HG02798 (cell line): Measurements from ENCODE around the gene HIRA.

Source experiments
- ATAC-seq: cut with Tn5 transposase; IDR thresholded peaks from one replicate; pipeline ENCODE4 v1.9.1; 2021; ENCODE audit warnings: mild to moderate bottlenecking; ENCODE audit not compliant: unreplicated experiment, poor library complexity

The HIRA gene

GRCh38 chr22:19412923-19413322, 18.6 kb downstream of the HIRA start:
- no peak for ATAC-seq

DNA sequence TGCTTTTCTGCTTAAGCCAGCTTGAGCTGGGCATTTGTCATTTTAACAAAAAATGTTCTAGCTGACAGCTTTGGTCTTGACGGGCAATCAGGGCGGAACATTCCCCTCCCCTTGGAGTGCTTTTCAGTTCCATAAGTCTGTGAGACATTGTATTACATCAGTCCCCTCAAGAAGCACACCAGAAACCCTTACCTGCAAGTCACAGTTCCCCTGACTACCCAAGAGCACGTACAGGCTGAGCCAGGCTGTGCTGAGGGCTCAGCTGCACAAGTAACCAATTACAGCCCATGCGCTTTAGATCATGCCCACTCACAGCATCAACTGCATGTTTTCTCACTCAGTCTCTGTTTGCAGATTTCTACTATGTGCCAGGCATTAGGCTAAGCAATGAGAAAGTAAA, 19.1 kb downstream of the HIRA start:
- ATAC-seq: no peak

DNA sequence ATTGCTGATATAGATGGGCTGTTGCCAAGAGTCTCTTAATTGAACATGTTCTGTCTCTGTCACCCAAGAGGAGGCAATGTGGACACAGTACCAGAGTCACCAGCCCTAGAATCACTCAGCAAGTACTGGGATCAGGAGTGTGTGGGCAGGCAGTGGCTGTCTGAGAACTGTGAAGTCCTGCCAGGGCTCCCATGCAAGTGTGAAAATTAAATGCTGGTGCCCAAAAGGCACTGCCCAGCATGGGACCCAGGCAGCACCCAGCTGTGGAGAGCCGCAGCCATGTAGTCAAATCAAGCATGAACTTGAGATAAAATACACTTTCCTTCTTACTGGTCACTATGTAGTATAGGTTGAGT, 19.9 kb downstream of the HIRA start:
- ATAC-seq: no peak

GRCh38 chr22:19410941-19411689, 20.4 kb downstream of the HIRA start:
- no peak for ATAC-seq

DNA sequence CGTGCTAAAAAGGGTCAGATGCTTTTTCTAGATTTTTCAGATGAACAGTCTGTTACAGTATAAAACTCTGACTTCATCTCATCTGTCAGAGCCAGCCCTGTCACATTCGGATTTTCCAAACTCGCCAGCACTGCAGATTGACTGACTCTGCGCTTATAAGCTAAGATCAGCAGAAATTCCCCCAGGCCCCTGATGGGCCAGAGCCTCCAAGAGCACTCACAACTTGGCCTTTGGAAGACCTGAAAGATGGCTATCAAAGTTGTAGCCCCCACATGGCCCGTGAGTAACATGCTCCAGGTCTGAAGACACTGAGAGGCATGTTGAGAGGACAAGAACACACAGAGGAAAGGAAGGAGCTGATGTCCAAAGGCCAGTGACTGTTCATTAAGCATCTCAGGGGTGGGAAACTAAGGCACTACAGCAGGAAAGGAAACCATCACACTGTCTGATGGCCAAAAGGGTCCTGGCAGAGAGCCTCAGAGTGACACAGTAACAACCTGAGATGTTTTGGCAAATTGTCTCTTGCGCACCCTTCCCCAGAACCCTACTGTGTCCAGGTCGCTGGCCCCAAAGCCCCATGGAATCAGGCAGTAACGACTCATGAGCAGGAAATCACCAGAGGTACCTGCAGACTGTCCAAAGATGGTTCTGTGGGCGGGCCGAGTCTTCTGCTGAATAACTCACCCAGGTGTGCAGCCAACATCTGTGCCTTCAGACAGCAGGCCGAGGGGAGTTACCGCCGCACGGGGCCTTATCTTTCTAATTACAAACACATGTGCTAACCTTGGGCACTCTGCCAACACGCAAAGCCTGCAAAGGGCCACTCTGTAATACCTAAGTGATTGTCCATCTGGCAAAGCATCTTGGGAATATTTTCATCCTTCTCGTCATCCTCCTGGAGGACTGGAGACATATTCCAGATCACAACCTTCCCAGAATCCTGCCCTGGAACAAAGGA, 23.6 kb downstream of the HIRA start:
- ATAC-seq: no peak

GRCh38 chr22:19406846-19407245, 24.7 kb downstream of the HIRA start:
- ATAC-seq: no peak

GRCh38 chr22:19406281-19406811, 25.2 kb downstream of the HIRA start:
- ATAC-seq: no peak

- no peak for ATAC-seq
Observed at GRCh38 chr22:19405652-19406051, 25.9 kb downstream of the HIRA start.

DNA sequence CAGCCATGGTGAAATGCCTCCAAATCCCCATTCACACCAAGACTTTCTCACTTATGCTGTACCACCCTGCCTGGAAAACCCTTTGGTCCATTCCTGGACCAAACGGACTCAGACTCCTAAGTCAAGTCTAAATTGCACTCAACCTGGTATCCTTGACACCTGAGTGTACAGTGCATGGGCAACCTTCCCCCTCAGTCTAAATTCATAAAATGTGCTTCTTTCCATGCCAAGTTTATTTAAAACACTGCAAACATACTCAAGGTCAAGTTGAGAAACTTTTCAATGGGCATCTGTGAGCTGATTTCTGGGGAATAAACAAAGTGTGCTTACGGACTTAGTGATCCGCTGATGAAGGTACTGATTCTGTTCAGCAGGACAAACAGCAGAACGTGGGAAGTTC, 26.4 kb downstream of the HIRA start:
- no peak for ATAC-seq

- ATAC-seq: no peak
Observed at GRCh38 chr22:19404676-19405075, 26.9 kb downstream of the HIRA start.

GRCh38 chr22:19402642-19403191, 28.8 kb downstream of the HIRA start:
- ATAC-seq: no peak

- no peak for ATAC-seq
Observed at GRCh38 chr22:19401483-19401882, 30.1 kb downstream of the HIRA start.

DNA sequence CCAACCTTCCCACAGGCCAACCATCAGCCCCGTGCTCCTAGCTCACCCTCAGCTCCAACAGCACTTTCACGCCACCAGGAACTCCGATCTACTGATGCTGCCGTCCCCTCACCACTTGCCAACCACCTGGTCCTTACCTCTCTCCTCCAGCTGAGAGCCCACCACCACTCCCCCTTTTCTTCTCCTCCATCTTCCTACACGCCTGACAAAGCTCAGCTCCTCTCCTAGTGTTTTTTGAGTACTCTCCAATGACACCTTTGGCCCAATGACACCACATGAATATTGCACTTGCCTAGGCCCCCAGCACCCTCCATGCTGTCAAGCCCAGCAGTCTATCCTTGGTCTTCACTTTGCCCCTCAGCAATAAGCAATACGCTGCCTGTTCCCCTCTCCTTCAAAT, 30.7 kb downstream of the HIRA start:
- no peak for ATAC-seq

GRCh38 chr22:19398652-19399051, 32.9 kb downstream of the HIRA start:
- no peak for ATAC-seq

GRCh38 chr22:19398206-19398605, 33.3 kb downstream of the HIRA start:
- no peak for ATAC-seq

DNA sequence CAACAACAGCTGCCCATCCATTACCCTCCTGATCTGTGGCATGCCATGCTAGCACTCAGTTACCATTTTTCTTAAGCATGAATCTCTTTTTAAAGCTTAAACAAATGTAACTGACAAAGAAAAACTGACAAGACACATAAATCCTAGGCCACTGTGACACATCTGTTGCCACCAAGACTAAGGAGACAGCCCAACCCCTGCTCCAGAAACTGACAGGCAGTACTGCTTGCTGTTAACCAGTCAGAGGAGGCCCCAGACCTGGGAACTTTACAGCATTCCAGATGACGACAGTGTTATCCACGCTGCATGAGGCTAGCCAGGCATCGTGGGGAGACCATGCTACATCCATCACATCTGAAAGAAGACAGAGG, 33.8 kb downstream of the HIRA start:
- no peak for ATAC-seq

DNA sequence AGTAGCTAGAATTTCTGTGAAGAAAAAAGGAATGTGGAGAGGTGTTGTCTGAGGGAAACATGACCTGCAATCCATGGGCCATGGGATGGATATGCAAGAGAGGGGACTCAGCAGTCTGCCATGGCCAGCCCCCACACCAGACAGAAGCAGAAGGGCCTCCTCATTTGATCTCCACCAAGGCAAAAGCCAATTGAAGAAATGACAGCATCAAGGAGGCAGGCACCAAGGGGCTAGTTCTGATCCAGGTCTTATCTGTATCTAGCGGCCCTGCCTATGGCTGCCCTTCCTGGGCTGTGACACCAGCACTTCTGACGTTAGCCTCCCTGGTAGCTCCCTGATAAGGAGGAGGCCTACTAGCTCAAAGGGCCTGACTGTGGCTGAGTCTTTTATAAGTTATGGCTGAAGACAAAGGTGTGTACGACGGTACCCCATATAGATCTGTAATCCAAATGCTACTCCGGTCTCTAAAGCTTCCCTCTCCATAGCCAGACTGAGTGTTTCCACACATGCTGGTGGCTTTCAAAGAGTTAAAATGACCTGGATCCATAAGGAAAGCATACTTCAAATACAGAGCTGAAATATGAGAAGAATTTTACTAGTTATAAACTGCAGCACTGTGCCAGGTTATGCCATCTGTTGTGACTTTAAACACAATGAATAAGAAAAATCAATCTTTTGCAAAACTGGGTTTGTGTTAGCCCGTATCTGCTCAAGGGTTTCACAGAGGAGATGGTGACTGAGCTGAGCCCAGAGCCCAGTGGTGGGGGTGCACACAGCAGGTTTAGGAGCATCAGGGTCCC, 34.4 kb downstream of the HIRA start:
- ATAC-seq: no peak

DNA sequence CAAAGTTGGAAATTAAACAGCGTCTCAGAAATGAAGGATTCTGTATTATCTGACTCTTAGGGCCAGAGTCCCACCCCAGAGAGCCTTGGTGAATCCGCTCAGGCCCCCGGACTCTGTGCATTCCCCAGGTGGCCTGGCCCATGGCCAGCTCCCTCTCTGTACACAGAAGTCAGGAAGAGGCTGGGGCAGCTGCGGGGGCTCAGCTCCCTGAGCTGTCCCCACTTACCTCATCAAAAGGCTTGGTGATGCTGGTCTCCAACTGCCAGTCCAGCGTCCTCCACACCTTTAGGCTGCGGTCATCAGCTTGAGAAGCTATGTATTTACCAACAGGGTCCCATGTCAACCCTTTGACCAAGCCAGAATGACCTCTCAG, 35.0 kb downstream of the HIRA start:
- ATAC-seq: no peak

- ATAC-seq: no peak
Observed at GRCh38 chr22:19395276-19395675, 36.3 kb downstream of the HIRA start.

GRCh38 chr22:19394274-19395050, 37.1 kb downstream of the HIRA start:
- ATAC-seq: no peak
